Muscle layer of duodenum (tissue), 2 donors: ENCODE results near the gene MCHR1.
"Not testable (repeated sequence)": the region's sequence is repeated elsewhere in the genome, so short reads cannot be mapped to it uniquely, and the experiment has no call there.

Source experiments
- H3K27ac ChIP-seq: one replicate; pipeline ENCODE4 v1.7.0; 2013; ENCODE audit warnings: mild to moderate bottlenecking, low read length
- H3K27me3 ChIP-seq: one replicate; pipeline ENCODE4 v1.7.0; 2013; ENCODE audit warnings: low read depth, mild to moderate bottlenecking, control low read depth, low read length
- H3K36me3 ChIP-seq, 2 donors: one replicate each; pipeline ENCODE4 v1.7.0; 2013; ENCODE audit warnings: low read length in 2 of 2, control low read depth in 1 of 2, mild to moderate bottlenecking in 1 of 2; ENCODE audit not compliant: insufficient read depth in 2 of 2, control insufficient read depth in 1 of 2
- H3K4me1 ChIP-seq, 2 donors: one replicate each; pipeline ENCODE4 v1.7.0; 2013; ENCODE audit warnings: low read length in 2 of 2, mild to moderate bottlenecking in 2 of 2, control low read depth in 1 of 2, moderate library complexity in 1 of 2; ENCODE audit not compliant: insufficient read depth in 2 of 2, control insufficient read depth in 1 of 2
- H3K4me3 ChIP-seq, 2 donors: one replicate each; pipeline ENCODE4 v1.7.0; 2013; ENCODE audit warnings: low read length in 2 of 2, low read depth in 1 of 2, mild to moderate bottlenecking in 1 of 2
- H3K9me3 ChIP-seq, 2 donors: one replicate each; pipeline ENCODE4 v1.7.0; 2013; ENCODE audit warnings: low read length in 2 of 2, control low read depth in 1 of 2, mild to moderate bottlenecking in 1 of 2; ENCODE audit not compliant: control insufficient read depth in 1 of 2
- donor health status: healthy.

MCHR1 gene

DNA sequence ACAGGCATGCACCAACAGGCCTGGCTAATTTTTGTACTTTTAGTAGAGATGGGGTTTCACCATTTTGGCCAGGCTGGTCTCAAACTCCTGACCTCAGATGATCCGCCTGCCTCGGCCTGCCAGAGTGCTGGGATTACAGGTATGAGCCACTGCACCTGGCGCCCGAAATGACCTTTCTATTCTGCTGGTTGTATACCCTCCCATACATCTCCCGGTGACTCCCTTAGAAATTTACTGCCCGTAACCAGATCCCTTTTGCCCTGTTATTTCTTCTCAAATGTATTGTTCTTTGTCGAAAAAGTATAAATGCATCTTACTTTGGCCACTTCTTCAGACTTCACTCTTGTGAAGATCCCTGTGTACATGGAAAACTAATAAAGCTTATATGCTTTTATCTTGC is 22.0 kb downstream of the MCHR1 start:
- H3K4me3 ChIP-seq, result no peak overlapping the region
- H3K9me3 ChIP-seq, result no peaks in the 10 kb centered on the region
- no peak overlapping the region for H3K27ac ChIP-seq
- peaks cover 4% of the 10 kb centered on the region for H3K27me3 ChIP-seq
- no peaks in the 10 kb centered on the region for H3K4me1 ChIP-seq
- H3K36me3 ChIP-seq, result no peaks in the 10 kb centered on the region

DNA sequence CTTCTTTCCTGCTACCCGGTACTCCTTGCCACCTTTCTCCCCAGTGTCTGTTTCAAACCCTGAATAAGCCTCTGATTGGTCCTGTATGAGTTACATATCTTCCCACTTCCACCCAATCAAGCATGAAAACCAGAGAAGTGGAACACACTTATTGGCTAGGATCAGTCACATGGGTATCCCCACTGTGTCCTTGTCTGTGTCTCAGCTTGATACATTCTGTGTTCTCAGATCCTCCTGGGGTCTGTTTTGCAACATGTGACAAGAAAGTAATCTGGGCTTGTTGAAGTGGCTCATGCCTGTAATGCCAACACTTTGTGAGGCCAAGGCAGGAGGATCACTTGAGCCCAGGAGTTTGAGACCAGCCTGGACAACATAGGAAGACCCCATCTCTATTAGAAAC is 23.9 kb downstream of the MCHR1 start:
- peaks cover 5% of the 10 kb centered on the region for H3K27me3 ChIP-seq

DNA sequence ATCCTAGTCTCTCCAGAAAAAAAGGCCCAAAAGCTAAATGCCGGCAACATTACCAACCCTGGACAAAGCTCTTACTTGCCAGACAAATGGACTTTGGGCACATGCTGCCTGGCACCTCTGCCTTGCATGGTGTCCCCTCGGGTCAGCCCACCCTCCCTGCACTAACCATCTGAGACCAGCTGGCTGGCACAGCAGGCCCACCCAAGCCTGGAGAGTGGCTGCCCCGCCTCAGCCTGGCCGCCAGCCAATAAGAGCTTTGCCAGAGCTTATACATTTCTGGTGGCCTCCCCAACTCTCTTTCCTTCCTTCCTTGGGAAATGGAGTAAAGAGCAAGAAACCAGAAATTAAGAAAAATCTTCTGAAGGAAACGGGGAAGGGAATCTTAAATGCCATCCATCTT is 24.5 kb downstream of the MCHR1 start:
- Histone ChIP-seq H3K27me3 (peaks cover 5% of the 10 kb centered on the region), H3K9me3 (no peaks in the 10 kb centered on the region), H3K27ac (no peak overlapping the region), H3K4me1 (peaks cover 0 to under 1% of the 10 kb centered on the region in 2 donors), H3K4me3 (no peak overlapping the region), H3K36me3 (no peaks in the 10 kb centered on the region)

More for the DNA sequence above, 23.9 kb downstream of the MCHR1 start:
- Histone ChIP-seq H3K27ac (no peak overlapping the region), H3K36me3 (no peaks in the 10 kb centered on the region), H3K4me1 (no peaks in the 10 kb centered on the region), H3K4me3 (no peak overlapping the region), H3K9me3 (no peaks in the 10 kb centered on the region)

DNA sequence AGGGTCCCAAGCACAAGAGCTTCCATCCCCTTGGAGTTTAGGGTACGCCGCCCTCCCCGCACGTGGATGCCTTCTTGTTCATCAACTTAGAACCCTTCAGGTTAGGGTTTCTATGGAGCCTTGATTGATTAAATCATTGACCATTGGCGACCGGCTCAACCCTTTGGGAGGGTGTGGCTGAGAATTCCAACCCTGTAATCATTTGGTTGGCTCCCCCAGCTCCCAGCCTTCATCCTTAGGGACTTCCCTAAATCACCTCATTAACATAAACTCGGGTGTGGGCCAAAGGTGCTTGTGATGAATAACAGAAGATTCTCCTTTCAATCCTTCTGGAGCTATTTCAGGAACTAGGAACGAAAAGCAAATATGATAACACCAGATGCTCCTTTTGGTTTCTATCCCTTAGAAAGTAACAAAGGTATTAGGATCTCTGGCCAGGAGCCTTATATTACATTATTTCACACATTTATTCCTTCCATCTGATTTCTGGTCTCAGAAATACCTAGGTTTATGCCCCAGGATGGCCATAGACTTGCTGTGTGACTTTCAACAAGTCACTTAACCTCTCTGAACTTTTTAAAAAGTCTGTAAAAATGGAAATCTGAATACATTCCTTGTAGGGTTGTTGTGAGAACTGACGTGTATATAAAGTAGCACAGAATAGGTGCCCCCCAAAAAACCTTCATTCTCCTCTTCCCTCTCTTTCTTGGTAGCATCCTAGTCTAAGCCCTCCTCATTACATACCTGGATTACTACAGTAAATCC is 26.8 kb downstream of the MCHR1 start:
- Histone ChIP-seq H3K9me3 (no peaks in the 10 kb centered on the region), H3K4me3 (no peak overlapping the region), H3K27me3 (peaks cover 5% of the 10 kb centered on the region), H3K36me3 (no peaks in the 10 kb centered on the region), H3K27ac (no peak overlapping the region), H3K4me1 (peaks cover 0 to 21% of the 10 kb centered on the region in 2 donors)

DNA sequence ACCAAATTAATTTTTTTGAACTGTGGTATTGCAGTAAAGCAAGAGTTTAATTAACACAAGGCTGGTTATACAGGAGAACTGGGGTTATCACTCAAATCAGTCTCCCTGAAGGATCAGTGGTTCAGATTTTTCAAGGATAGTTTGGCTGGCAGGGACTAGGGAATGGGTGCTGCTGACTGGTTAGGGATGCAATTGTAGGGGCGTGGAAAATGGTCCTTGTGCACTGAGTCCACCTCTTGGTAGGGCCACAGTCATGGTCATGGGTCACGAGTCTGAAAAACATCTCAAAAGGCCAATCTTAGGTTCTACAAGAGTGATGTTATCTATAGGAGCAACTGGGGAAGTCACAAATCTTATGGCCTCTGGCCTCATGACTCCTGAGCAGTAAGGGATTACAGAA is 27.9 kb downstream of the MCHR1 start:
- Histone ChIP-seq H3K4me1 (peaks cover 0 to 21% of the 10 kb centered on the region in 2 donors), H3K36me3 (no peaks in the 10 kb centered on the region), H3K27ac (no peak overlapping the region), H3K27me3 (peaks cover 5% of the 10 kb centered on the region), H3K9me3 (no peaks in the 10 kb centered on the region), H3K4me3 (no peak overlapping the region)

DNA sequence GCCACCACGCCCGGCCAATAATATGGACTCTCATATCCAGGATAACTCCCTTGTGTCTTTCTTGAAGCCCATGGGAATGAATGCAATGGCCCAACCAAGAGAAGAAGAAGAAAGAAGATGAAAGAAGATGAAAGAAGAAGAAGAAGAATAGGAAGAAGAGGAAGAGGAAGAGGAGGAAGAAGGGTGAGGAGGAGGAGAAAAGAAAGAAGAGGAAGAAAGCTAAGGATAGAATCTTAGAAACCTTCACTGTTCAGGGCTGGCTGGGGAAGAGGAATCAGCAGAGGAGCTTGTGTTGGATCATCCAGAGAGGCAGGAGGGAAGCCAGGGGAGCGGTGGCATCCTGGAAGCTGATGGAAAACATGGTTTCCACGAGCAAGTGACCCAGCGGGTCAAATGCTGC is 28.9 kb downstream of the MCHR1 start:
- no peaks in the 10 kb centered on the region for H3K9me3 ChIP-seq
- no peak overlapping the region for H3K27ac ChIP-seq

DNA sequence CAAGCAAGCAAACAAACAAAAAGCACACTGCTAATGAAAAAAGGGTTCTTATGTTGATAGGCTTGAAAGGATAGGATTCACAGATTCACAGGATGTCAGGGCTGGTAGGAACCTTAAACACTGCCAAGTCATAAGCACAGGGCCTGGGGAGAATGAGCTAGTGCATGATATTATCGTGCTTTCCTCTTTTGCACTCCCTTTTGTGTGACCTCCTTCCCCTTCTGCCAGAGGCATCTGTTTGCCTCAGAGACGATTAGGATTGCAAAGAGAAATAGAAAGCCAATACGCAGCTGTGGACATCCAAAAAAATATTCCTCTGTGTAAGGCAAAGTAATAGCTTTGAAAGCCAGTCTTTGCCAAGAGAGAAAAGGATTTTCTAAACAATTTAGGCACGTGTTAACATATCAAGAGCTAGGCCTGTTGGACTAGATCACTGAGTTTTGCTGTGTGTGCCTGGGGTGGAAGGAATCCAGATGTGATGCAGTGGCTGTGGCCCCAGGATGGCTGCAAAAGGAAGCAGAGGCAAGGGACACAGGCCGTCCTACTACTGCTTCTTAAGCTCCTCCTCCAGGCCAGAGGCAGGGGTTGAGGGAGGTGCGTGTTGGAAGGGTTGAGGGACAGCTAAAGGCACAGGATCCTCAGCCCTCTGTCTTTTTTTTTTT is 30.6 kb downstream of the MCHR1 start:
- no peaks in the 10 kb centered on the region for H3K9me3 ChIP-seq
- no peaks in the 10 kb centered on the region for H3K36me3 ChIP-seq
- H3K27me3 ChIP-seq, result peaks cover 5% of the 10 kb centered on the region
- peak overlapping the region in 1 of 2 donors; percentile 22 for H3K4me3 ChIP-seq
- H3K4me1 ChIP-seq, result peaks cover 0 to 21% of the 10 kb centered on the region in 2 donors
- H3K27ac ChIP-seq, result peak overlapping the region; percentile 17

More for the DNA sequence above, 28.9 kb downstream of the MCHR1 start:
- no peak overlapping the region for H3K4me3 ChIP-seq
- peaks cover 5% of the 10 kb centered on the region for H3K27me3 ChIP-seq
- H3K36me3 ChIP-seq, result no peaks in the 10 kb centered on the region
- peaks cover 0 to 21% of the 10 kb centered on the region in 2 donors for H3K4me1 ChIP-seq

DNA sequence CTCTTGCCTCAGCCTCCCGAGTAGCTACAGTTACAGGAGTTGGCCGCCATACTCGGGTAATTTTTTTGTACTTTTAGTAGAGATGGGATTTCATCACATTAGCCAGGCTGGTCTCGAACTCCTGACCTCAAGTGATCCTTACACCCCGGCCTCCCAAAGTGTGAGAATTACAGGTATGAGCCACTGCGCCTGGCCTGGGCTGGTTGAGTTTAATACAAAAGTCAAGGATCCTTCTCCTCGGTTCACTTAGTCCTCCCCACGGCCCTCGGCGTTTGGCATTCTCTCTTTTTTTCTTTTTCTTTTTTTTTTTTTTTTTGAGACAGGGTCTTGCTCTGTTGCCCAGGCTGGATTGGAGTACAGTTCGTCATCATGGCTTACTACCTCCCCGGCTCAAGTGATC is 33.0 kb downstream of the MCHR1 start:
- H3K36me3 ChIP-seq, result no peaks in the 10 kb centered on the region
- H3K27ac ChIP-seq, result no peak overlapping the region
- H3K4me3 ChIP-seq, result no peak overlapping the region
- H3K4me1 ChIP-seq, result peaks cover 0 to 21% of the 10 kb centered on the region in 2 donors
- H3K27me3 ChIP-seq, result no peaks in the 10 kb centered on the region
- H3K9me3 ChIP-seq, result no peaks in the 10 kb centered on the region

DNA sequence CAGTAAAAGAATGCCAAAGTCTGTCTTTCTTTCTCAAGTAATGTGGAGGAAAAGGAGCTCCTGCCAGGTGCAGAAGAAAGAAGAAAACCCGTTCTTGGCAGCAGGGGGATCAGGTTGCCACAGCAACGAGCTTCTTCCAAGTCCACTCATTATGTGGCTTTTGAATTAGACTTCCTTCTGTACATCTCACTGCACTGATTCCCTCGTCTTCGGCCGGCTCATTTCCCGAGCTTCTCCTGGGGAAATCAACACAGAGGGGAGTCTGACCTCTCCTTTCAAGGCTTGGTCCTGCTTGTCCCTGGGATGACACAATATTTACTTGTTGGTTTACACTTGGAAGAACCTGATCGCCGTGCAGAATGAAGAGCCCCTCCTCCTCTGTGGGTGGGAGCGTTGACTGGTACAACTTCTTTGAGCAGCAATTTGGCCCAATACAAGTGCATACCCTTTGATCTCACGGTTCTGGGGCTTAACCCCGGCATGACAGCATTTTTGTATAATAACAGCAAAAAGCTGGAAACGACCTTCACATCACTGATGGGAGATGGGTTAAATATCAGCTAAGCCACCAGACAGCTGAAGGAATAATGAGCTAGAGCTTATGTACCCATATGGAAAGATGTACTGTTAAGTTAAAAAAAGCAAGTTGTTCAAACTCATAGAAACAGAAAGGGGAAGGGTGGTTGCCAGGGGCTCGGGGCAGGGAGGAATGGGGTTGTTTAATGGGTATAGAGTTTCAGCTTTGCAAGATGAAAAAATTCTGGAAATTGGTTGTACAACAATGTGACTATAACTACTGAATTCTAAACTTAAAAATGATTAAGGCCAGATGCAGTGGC is 35.4 kb downstream of the MCHR1 start:
- H3K4me3 ChIP-seq, result no peak overlapping the region
- no peak overlapping the region for H3K27ac ChIP-seq

DNA sequence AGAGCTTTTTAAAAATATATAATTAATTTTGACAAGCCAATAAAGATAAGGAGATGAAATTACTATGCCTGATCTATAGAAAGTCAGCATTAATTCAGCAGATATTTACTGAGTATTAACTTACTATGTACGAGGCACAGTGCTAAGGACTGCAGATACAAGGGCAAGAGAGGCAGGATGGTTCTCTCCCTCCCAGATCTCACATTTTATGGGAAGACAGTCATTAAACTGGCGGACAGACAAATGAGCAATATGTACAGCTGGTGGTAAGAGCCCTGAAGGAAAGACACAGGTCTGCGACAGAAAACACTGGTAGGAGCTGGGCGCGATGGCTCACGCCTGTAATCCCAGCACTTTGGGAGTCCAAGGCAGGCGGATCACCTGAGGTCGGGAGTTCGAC is 36.8 kb downstream of the MCHR1 start:
- H3K36me3 ChIP-seq, result no peaks in the 10 kb centered on the region
- peaks cover 0 to 5% of the 10 kb centered on the region in 2 donors for H3K4me1 ChIP-seq
- no peak overlapping the region for H3K27ac ChIP-seq
- H3K9me3 ChIP-seq, result no peaks in the 10 kb centered on the region
- H3K27me3 ChIP-seq, result no peaks in the 10 kb centered on the region
- no peak overlapping the region for H3K4me3 ChIP-seq

More for the DNA sequence above, 35.4 kb downstream of the MCHR1 start:
- Histone ChIP-seq H3K36me3 (no peaks in the 10 kb centered on the region), H3K9me3 (no peaks in the 10 kb centered on the region), H3K4me1 (peaks cover 0 to 11% of the 10 kb centered on the region in 2 donors), H3K27me3 (no peaks in the 10 kb centered on the region)

DNA sequence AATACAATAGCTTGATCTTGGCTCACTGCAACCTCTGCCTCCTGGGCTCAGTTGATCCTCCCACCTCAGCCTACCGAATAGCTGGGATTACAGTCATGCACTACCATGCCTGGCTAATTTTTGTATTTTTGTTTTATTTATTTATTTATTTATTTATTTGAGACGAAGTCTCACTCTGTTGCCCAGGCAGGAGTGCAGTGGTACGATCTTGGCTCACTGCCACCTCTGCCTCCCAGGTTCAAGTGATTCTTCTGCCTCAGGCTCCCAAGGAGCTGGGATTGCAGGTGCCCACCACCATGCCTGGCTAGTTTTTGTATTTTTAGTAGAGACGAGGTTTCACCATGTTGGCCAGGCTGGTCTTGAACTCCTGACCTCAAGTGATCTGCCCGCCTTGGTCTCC is 38.4 kb downstream of the MCHR1 start:
- not testable (repeated sequence) for H3K4me3 ChIP-seq, H3K36me3 ChIP-seq, H3K9me3 ChIP-seq, H3K27me3 ChIP-seq, H3K27ac ChIP-seq
- peaks cover 0 to 10% of the 10 kb centered on the region in 2 donors for H3K4me1 ChIP-seq
